GM12878 (cell line): ENCODE measurements around the gene NCKAP5. TPM values are rescaled to one million over a fixed set of nuclear protein-coding genes. Genes with fewer than 3 reads are reported as not detected.

Source experiments
- ATAC-seq: fragments of 200-7000 bp; cut with Tn5 transposase; 3 replicates; pipeline ENCODE4 v1.9.1; 2020; ENCODE audit warnings: mild to moderate bottlenecking, moderate library complexity
- BruUV-seq: library from RNA; stranded (reverse); fragments of 400-500 nt; replicated peaks from 2 replicates; lab custom pipeline; 2021; lab: Mats Ljungman, UMichigan
- CTCF ChIA-PET: fragments of 300-600 bp; sonication (Branson Sonifier 250); formaldehyde crosslinking; extraction: SDS; loops from one replicate; lab custom pipeline; 2021; ENCODE audit warnings: inconsistent platforms; lab: Yijun Ruan, JAX
- POLR2A ChIA-PET: fragments of 350-600 bp; formaldehyde crosslinking; extraction: SDS; loops from one replicate; lab custom pipeline; 2021; ENCODE audit warnings: inconsistent platforms; lab: Charles Lee
- RAD21 ChIA-PET: fragments of 300-600 bp; sonication (Branson Sonifier 250); formaldehyde crosslinking; loops from one replicate; lab custom pipeline; 2023; ENCODE audit warnings: antibody characterized with exemption; ENCODE audit not compliant: unreplicated experiment; lab: Charles Lee
- SMC1A ChIA-PET: fragments of 300-600 bp; sonication (Branson Sonifier 250); formaldehyde crosslinking; loops from one replicate; lab custom pipeline; 2023; ENCODE audit not compliant: unreplicated experiment, uncharacterized antibody; lab: Charles Lee
- DNase-seq: peaks from one replicate; pipeline ENCODE4 v3.0.0-alpha.2; 2011; ENCODE audit warnings: low read depth, low spot score
- FAIRE-seq: peaks from 3 replicates; lab custom pipeline; 2011; peaks lifted over from hg19 to GRCh38; lab: Jason Lieb, UNC
- H2AFZ ChIP-seq: 2 replicates; pipeline ENCODE4 v1.6.0; 2011; ENCODE audit warnings: low read depth, low read length, control low read depth; ENCODE audit not compliant: control insufficient read depth
- H3K27ac ChIP-seq: 2 replicates; pipeline ENCODE4 v1.5.1; 2011; ENCODE audit warnings: control low read depth; ENCODE audit not compliant: control insufficient read depth, insufficient read depth
- H3K27me3 ChIP-seq, 2 experiments: replicated peaks in 1 of 2; 2 replicates each; pipeline versions ENCODE4 v1.6.0 to v1.6.1; 2011; ENCODE audit warnings: low read length in 1 of 2; ENCODE audit not compliant: control insufficient read depth in 2 of 2, insufficient read depth in 2 of 2
- H3K36me3 ChIP-seq, 2 experiments: 2 replicates each; pipeline ENCODE4 v1.5.1; 2011; ENCODE audit warnings: low read length in 1 of 2; ENCODE audit not compliant: control insufficient read depth in 2 of 2, insufficient read depth in 2 of 2
- H3K4me1 ChIP-seq: 2 replicates; pipeline ENCODE4 v1.6.1; 2011; ENCODE audit warnings: mild to moderate bottlenecking, low read length, moderate library complexity, mixed read lengths; ENCODE audit not compliant: control insufficient read depth, insufficient read depth
- H3K4me2 ChIP-seq: 2 replicates; pipeline ENCODE4 v1.6.0; 2011; ENCODE audit warnings: control low read depth; ENCODE audit not compliant: control insufficient read depth, insufficient read depth
- H3K4me3 ChIP-seq: fragments of 200-600 bp; sonication (generic); 2 replicates; pipeline ENCODE4 v1.5.1; 2016
- H3K79me2 ChIP-seq: 2 replicates; pipeline ENCODE4 v1.6.0; 2011; ENCODE audit warnings: low read length; ENCODE audit not compliant: control insufficient read depth, insufficient read depth
- H3K9ac ChIP-seq: 2 replicates; pipeline ENCODE4 v1.8.0; 2011; ENCODE audit warnings: low read length, control low read depth, mixed read lengths; ENCODE audit not compliant: control insufficient read depth, insufficient read depth
- H3K9me3 ChIP-seq: replicated peaks from 3 replicates; pipeline ENCODE4 v1.5.1; 2011; ENCODE audit warnings: mild to moderate bottlenecking, low read length; ENCODE audit not compliant: control insufficient read depth, insufficient read depth
- H4K20me1 ChIP-seq: 2 replicates; pipeline ENCODE4 v1.6.0; 2011; ENCODE audit not compliant: control insufficient read depth, insufficient read depth
- ATF7 ChIP-seq: fragments of 450-650 bp; IDR thresholded peaks from 2 replicates; pipeline ENCODE4 v1.6.1; 2016; ENCODE audit warnings: low read depth, mild to moderate bottlenecking
- FOXK2 ChIP-seq: fragments of 450-650 bp; IDR thresholded peaks from 2 replicates; pipeline ENCODE4 v1.6.1; 2017; ENCODE audit warnings: mild to moderate bottlenecking, moderate library complexity
- MYB ChIP-seq: fragments of 150-350 bp; IDR thresholded peaks from 2 replicates; pipeline ENCODE4 v1.6.1; 2014; ENCODE audit warnings: mild to moderate bottlenecking, low read depth, low read length, borderline replicate concordance
- NFXL1 ChIP-seq: fragments of 450-650 bp; IDR thresholded peaks from 2 replicates; pipeline ENCODE4 v1.6.1; 2017; ENCODE audit warnings: antibody characterized with exemption, mild to moderate bottlenecking, borderline replicate concordance
- NRF1 ChIP-seq: conservative IDR thresholded peaks from 2 replicates; pipeline ENCODE4 v1.6.1; 2011; ENCODE audit warnings: mild to moderate bottlenecking, low read depth, low read length, improper control_type of control experiment
- PAX5 ChIP-seq: IDR thresholded peaks from 2 replicates; pipeline ENCODE4 v1.6.1; 2011; ENCODE audit warnings: low read depth, low read length, borderline replicate concordance
- RAD51 ChIP-seq: fragments of 450-650 bp; IDR thresholded peaks from 2 replicates; pipeline ENCODE4 v1.6.1; 2016; ENCODE audit warnings: moderate library complexity, mild to moderate bottlenecking, inconsistent platforms
- SMAD1 ChIP-seq: fragments of 450-650 bp; IDR thresholded peaks from 2 replicates; pipeline ENCODE4 v1.6.1; 2018; ENCODE audit warnings: mild to moderate bottlenecking, low read depth; ENCODE audit not compliant: partially characterized antibody
- STAT1 ChIP-seq: fragments of 450-650 bp; conservative IDR thresholded peaks from 2 replicates; pipeline ENCODE4 v1.6.1; 2014; ENCODE audit warnings: antibody characterized with exemption, mild to moderate bottlenecking
- STAT3 ChIP-seq: IDR thresholded peaks from 2 replicates; pipeline ENCODE4 v1.6.1; 2011; ENCODE audit warnings: low read depth, low read length, improper control_type of control experiment
- TARDBP ChIP-seq: IDR thresholded peaks from 2 replicates; pipeline ENCODE4 v1.6.1; 2016; ENCODE audit warnings: borderline replicate concordance
- TCF12 ChIP-seq: IDR thresholded peaks from 2 replicates; pipeline ENCODE4 v1.6.1; 2011; ENCODE audit warnings: low read depth, mild to moderate bottlenecking, low read length
- YY1 ChIP-seq: IDR thresholded peaks from 2 replicates; pipeline ENCODE4 v1.6.1; 2011; ENCODE audit warnings: low read depth, mild to moderate bottlenecking, low read length
- ZNF24 ChIP-seq: fragments of 450-650 bp; IDR thresholded peaks from 2 replicates; pipeline ENCODE4 v1.6.1; 2017; ENCODE audit warnings: antibody characterized with exemption, mild to moderate bottlenecking
- ZSCAN29 ChIP-seq: fragments of 450-650 bp; IDR thresholded peaks from 2 replicates; pipeline ENCODE4 v1.6.1; 2017; ENCODE audit warnings: mild to moderate bottlenecking, moderate library complexity
- WGBS: methylation state at CpG from one replicate; pipeline ENCODE4 v1.1.6; 2016; ENCODE audit warnings: low lambda C conversion rate; ENCODE audit not compliant: insufficient replicate concordance, insufficient coverage; ENCODE audit errors: missing lambda C conversion rate; 5-methylcytosine and 5-hydroxymethylcytosine counted together
- in situ Hi-C: fragments of 300-500 bp; cut with MboI; formaldehyde crosslinking; loops from 9 replicates; pipeline ENCODE4 v1.14.3; 2018; ENCODE audit warnings: mixed read lengths
- intact Hi-C: fragments of 100-400 bp; cut with micrococcal nuclease; formaldehyde crosslinking; loops from one replicate; pipeline ENCODE4 v1.14.2; 2022; ENCODE audit not compliant: unreplicated experiment
- polyA plus RNA-seq, 11 experiments: library from polyadenylated mRNA; depleted of rRNA in 4 of 11; unstranded in 6 of 11; stranded (reverse) in 5 of 11; fragments of >200 nt; fragmentation: Nextera tagmentation in 4 of 11; fragmentation: Illumina TruSeq in 1 of 11; extraction: Ambion mirVana in 4 of 11; extraction: Trizol in 1 of 11; gene quantifications; 1 replicate in 1 of 11; 2 replicates in 10 of 11; pipeline versions ENCODE4 v1.2.1 to v1.2.3, GENCODE V29; 2011 to 2016; ENCODE audit warnings: inconsistent platforms in 2 of 11, missing spikeins in 2 of 11, low read depth in 1 of 11
- total RNA-seq, 4 experiments: library from RNA; depleted of rRNA in 3 of 4; stranded (reverse); fragments of >200 nt in 3 of 4; fragmentation: Illumina TruSeq in 1 of 4; extraction: Trizol in 1 of 4; gene quantifications; 2 replicates each; pipeline versions ENCODE4 v1.2.1 to v1.2.3, GENCODE V29; 2013 to 2021
- TF ChIP-seq, protein P1 (sequence below): fragments of 450-650 bp; IDR thresholded peaks from 2 replicates; pipeline ENCODE4 v1.6.1; 2017; ENCODE audit warnings: mild to moderate bottlenecking, low read depth, inconsistent platforms; ENCODE audit not compliant: poor library complexity, severe bottlenecking
- TF ChIP-seq, protein P2 (sequence below): fragments of 450-650 bp; IDR thresholded peaks from 2 replicates; pipeline ENCODE4 v1.6.1; 2017; ENCODE audit warnings: borderline replicate concordance

NCKAP5 gene
- total and polyA plus RNA-seq, 10 of the 15 experiments (the other 5 are each of a cell fraction or from before 2014, with no cell fraction given): 0.06 to 0.44 (median 0.16) TPM

DNA sequence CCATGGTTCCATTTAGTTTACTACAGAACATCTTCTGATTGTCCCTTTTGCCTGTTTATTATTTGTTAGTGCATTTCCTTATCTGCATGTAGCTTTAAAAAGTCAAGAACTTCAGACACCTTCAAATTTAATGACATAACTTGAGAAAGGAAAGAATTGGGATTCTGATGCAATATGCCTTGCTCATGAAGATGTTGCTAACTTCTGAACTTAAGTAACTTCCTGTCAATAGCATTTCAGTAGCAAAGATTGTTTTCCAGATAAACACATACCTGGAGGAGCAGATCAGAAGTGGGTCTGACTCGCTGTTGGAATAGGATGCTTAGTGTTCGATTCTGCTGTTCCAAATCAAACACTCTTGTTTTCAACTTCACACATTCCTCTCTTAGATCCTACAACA lies 708.0 kb downstream of the NCKAP5 start:
- H3K9ac ChIP-seq: no peak overlapping the region
- CTCF ChIA-PET: no interaction called here
- no peaks in the 10 kb centered on the region for H3K4me1 ChIP-seq
- H3K9me3 ChIP-seq: no peaks in the 10 kb centered on the region
- in situ Hi-C loops: no loop called here
- no peaks in the 10 kb centered on the region for H3K36me3 ChIP-seq
- SMC1A ChIA-PET: interaction anchor here (1.2 to 1.9 kb wide), 2 partner anchors 11 to 12 kb away, joined by 4 to 12 read pairs; no protein-coding TSS in a partner anchor
- TF ChIP-seq PAX5 (no peak), TARDBP (no peak), SMAD1 (no peak), STAT3 (no peak), STAT1 (no peak), TCF12 (no peak), ZSCAN29 (no peak), NRF1 (no peak), FOXK2 (no peak), MYB (no peak), NFXL1 (no peak), YY1 (no peak), ATF7 (no peak), RAD51 (no peak), ZNF24 (no peak)
- TF ChIP-seq, protein P1, sequence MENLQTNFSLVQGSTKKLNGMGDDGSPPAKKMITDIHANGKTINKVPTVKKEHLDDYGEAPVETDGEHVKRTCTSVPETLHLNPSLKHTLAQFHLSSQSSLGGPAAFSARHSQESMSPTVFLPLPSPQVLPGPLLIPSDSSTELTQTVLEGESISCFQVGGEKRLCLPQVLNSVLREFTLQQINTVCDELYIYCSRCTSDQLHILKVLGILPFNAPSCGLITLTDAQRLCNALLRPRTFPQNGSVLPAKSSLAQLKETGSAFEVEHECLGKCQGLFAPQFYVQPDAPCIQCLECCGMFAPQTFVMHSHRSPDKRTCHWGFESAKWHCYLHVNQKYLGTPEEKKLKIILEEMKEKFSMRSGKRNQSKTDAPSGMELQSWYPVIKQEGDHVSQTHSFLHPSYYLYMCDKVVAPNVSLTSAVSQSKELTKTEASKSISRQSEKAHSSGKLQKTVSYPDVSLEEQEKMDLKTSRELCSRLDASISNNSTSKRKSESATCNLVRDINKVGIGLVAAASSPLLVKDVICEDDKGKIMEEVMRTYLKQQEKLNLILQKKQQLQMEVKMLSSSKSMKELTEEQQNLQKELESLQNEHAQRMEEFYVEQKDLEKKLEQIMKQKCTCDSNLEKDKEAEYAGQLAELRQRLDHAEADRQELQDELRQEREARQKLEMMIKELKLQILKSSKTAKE: no peak
- TF ChIP-seq, protein P2, sequence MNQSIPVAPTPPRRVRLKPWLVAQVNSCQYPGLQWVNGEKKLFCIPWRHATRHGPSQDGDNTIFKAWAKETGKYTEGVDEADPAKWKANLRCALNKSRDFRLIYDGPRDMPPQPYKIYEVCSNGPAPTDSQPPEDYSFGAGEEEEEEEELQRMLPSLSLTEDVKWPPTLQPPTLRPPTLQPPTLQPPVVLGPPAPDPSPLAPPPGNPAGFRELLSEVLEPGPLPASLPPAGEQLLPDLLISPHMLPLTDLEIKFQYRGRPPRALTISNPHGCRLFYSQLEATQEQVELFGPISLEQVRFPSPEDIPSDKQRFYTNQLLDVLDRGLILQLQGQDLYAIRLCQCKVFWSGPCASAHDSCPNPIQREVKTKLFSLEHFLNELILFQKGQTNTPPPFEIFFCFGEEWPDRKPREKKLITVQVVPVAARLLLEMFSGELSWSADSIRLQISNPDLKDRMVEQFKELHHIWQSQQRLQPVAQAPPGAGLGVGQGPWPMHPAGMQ: no peak
- TF ChIP-seq, all 136 proteins: peak for 0
- no TSS peak for BruUV-seq
- Histone ChIP-seq H3K27me3 (no peaks in the 10 kb centered on the region), H3K4me3 (no peak overlapping the region), H3K79me2 (no peaks in the 10 kb centered on the region), H2AFZ (no peak overlapping the region), H3K27ac (no peak overlapping the region), H4K20me1 (no peaks in the 10 kb centered on the region), H3K4me2 (no peak overlapping the region)
- DNase-seq (no peak), ATAC-seq (no peak), FAIRE-seq (no peak)
- 2% methylated on average over 2 of the region's 2 CpGs for WGBS
- ChIA-PET RAD21 (no interaction called here), POLR2A (no interaction called here)
- intact Hi-C loops: no loop called here
